H7 (cell line): Measurements from ENCODE around the gene RFC2. TPM values are rescaled to one million over a fixed set of nuclear protein-coding genes. Genes with fewer than 3 reads are reported as not detected.
"Not testable (repeated sequence)": the region's sequence is repeated elsewhere in the genome, so short reads cannot be mapped to it uniquely, and the experiment has no call there.

Source experiments
- DNase-seq: peaks from one replicate; pipeline ENCODE4 v3.0.0; 2012
- H3K27me3 ChIP-seq: 2 replicates; pipeline ENCODE4 v1.6.0; 2011; ENCODE audit warnings: mild to moderate bottlenecking, low read length; ENCODE audit not compliant: control insufficient read depth, insufficient read depth
- H3K36me3 ChIP-seq: replicated peaks from 2 replicates; pipeline ENCODE4 v1.5.1; 2011; ENCODE audit warnings: low read length; ENCODE audit not compliant: control insufficient read depth, insufficient read depth
- H3K4me3 ChIP-seq: 2 replicates; pipeline ENCODE4 v1.5.1; 2011; ENCODE audit warnings: low read depth, mild to moderate bottlenecking, control low read depth, low read length, moderate library complexity; ENCODE audit not compliant: insufficient read depth
- total RNA-seq: library from RNA; depleted of rRNA; stranded (reverse); fragments of >200 nt; shearing (Covaris generic); gene quantifications from 2 replicates; pipeline ENCODE4 v1.2.3, GENCODE V29; 2014

The RFC2 gene
- total RNA-seq, 1 experiment from 2014 or later, result 126 TPM

- no peak overlapping the region for H3K4me3 ChIP-seq
- H3K27me3 ChIP-seq, result no peaks in the 10 kb centered on the region
- no peak for DNase-seq
- peaks cover 47% of the 10 kb centered on the region for H3K36me3 ChIP-seq
Observed at GRCh38 chr7:74246497-74246896, 7.7 kb downstream of the RFC2 start.

GRCh38 chr7:74242122-74242443 lies 12.1 kb downstream of the RFC2 start:
- peaks cover 50% of the 10 kb centered on the region for H3K36me3 ChIP-seq
- DNase-seq, result no peak
- H3K27me3 ChIP-seq, result no peaks in the 10 kb centered on the region
- H3K4me3 ChIP-seq, result no peak overlapping the region

GRCh38 chr7:74240482-74240881 lies 13.7 kb downstream of the RFC2 start:
- DNase-seq, result no peak
- Histone ChIP-seq H3K27me3 (no peaks in the 10 kb centered on the region), H3K4me3 (no peak overlapping the region), H3K36me3 (peaks cover 60% of the 10 kb centered on the region)

GRCh38 chr7:74236284-74236683 lies 17.9 kb downstream of the RFC2 start:
- no peak for DNase-seq
- Histone ChIP-seq H3K36me3 (peaks cover 61% of the 10 kb centered on the region), H3K4me3 (no peak overlapping the region), H3K27me3 (no peaks in the 10 kb centered on the region)

GRCh38 chr7:74235518-74236268 lies 18.5 kb downstream of the RFC2 start:
- no peaks in the 10 kb centered on the region for H3K27me3 ChIP-seq
- H3K36me3 ChIP-seq, result peaks cover 61% of the 10 kb centered on the region
- no peak overlapping the region for H3K4me3 ChIP-seq
- DNase-seq, result no peak

GRCh38 chr7:74233655-74234285 lies 20.4 kb downstream of the RFC2 start:
- no peak for DNase-seq
- H3K36me3 ChIP-seq, result peaks cover 52% of the 10 kb centered on the region
- H3K4me3 ChIP-seq, result no peak overlapping the region
- no peaks in the 10 kb centered on the region for H3K27me3 ChIP-seq

- no peak overlapping the region for H3K4me3 ChIP-seq
- no peaks in the 10 kb centered on the region for H3K27me3 ChIP-seq
- peaks cover 35% of the 10 kb centered on the region for H3K36me3 ChIP-seq
- DNase-seq, result peak; percentile 12
Observed at GRCh38 chr7:74231232-74231590, 23.0 kb downstream of the RFC2 start.

GRCh38 chr7:74230446-74231231 lies 23.6 kb downstream of the RFC2 start:
- H3K27me3 ChIP-seq, result no peaks in the 10 kb centered on the region
- peaks cover 29% of the 10 kb centered on the region for H3K36me3 ChIP-seq
- H3K4me3 ChIP-seq, result no peak overlapping the region
- DNase-seq, result peak; percentile 4

- Histone ChIP-seq H3K36me3 (peaks cover 21% of the 10 kb centered on the region), H3K4me3 (no peak overlapping the region), H3K27me3 (no peaks in the 10 kb centered on the region)
- DNase-seq, result peak; percentile 15
Observed at GRCh38 chr7:74228951-74229900, 25.0 kb downstream of the RFC2 start.

- DNase-seq, result peak; percentile 19
- peaks cover 11% of the 10 kb centered on the region for H3K36me3 ChIP-seq
- no peak overlapping the region for H3K4me3 ChIP-seq
- no peaks in the 10 kb centered on the region for H3K27me3 ChIP-seq
Observed at GRCh38 chr7:74226633-74227032, 27.6 kb downstream of the RFC2 start.

GRCh38 chr7:74225400-74225799 lies 28.8 kb downstream of the RFC2 start:
- DNase-seq, result peak; percentile 14

GRCh38 chr7:74224907-74225306 lies 29.3 kb downstream of the RFC2 start:
- H3K4me3 ChIP-seq, H3K27me3 ChIP-seq, H3K36me3 ChIP-seq: not testable (repeated sequence)
- peak; percentile 19 for DNase-seq

More at GRCh38 chr7:74225400-74225799, 28.8 kb downstream of the RFC2 start:
- Histone ChIP-seq H3K36me3 (peaks cover 7% of the 10 kb centered on the region), H3K4me3 (no peak overlapping the region), H3K27me3 (no peaks in the 10 kb centered on the region)

- Histone ChIP-seq H3K36me3 (peaks cover 6% of the 10 kb centered on the region), H3K4me3 (no peak overlapping the region), H3K27me3 (no peaks in the 10 kb centered on the region)
- peak; percentile 48 for DNase-seq
Observed at GRCh38 chr7:74224511-74224832, 29.7 kb downstream of the RFC2 start.
